NCI-H1105 treated with DMSO at 0.1 percent for 48 hours (cell line): Measurements from ENCODE around the gene TBC1D22A.

ENCODE experiments used
- DNase-seq: peaks from one replicate; lab custom pipeline; 2025; lab: John Stamatoyannopoulos, UW

The TBC1D22A gene

DNA sequence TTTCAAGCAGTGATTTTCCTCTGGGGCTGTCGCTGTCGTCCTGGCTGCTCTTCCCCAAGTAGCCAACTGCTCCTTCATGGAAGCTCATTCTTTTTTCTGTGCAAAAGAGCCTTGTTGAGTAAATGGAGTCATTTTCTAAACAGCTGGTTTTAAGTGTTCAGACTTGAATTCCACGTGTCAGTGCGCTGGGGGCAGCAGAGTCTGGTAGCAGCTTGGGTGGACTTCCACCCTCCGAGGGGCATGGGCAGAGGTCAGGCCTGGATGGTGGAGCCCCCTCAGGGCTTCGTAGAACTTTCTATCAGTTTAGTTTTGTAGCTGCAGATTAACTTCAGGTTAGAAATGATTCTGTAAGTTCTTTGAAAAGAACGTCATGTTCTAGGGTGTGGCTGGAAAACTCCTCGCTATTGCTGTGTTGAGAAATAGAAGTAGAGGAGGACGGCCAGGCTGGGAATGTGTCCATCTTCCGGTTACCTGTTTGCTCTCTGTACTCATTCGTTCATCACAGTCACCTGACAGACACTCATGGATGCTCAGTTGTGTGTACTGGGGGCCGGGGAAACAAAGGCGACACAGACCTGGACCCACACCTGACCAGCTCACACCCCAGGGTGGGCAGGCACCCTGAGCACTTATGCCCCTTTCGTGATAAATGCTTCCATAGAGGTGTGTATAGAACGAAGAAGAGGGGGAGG is 270.7 kb downstream of the TBC1D22A start:
- no peak for DNase-seq

DNA sequence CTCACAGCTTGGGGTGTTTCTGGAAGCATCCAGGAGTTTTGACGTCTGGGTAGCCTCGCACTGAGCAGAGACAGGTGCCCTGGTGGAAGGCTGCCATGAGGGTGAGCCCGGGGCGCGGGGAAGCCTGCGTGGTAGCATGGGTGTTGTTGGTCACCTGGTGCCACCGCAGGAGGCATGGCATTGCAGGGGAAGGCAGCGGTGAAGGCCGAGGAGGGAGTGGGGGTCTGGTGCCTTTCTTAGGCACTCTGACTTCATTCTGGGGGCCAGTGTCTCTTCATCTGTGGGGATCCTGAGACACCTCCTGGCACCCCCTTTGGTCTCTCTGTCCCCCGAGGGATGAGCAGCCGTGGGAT is 271.2 kb downstream of the TBC1D22A start:
- no peak for DNase-seq

DNA sequence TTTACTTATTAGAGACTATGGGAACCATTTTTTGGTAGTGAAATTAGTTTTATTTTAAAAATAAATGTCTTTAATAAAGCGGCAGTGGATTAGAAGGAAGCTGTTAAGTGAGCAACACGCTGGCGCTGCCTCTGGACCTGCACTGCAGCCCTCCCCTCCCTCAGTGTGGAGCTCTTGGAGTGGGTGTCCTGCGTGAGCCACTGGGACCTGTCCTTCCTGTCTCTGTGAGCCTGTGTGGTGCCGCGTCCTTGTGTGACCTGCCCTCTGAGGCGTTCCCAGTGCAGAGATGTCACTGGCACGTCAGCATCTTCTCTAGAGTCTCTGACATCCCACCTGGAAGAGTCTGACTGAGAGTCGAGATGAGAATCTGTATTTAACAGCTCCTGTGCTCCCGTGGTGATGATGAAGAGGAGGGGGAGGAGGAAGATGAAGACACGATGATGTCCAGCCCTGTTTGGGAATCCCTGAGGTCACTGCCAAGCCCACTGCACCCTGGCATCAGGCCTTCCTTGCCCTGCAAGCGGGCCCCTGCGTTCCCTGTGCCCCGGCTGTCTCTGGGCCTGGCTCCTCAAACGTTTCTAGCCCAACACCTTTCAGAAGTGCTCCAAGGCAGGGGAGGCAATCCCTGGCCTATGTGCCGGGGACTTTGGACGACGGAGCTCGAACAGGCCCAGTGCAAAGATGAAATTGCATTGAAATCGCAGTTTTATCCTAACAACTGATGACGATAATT is 271.8 kb downstream of the TBC1D22A start:
- no peak for DNase-seq

DNA sequence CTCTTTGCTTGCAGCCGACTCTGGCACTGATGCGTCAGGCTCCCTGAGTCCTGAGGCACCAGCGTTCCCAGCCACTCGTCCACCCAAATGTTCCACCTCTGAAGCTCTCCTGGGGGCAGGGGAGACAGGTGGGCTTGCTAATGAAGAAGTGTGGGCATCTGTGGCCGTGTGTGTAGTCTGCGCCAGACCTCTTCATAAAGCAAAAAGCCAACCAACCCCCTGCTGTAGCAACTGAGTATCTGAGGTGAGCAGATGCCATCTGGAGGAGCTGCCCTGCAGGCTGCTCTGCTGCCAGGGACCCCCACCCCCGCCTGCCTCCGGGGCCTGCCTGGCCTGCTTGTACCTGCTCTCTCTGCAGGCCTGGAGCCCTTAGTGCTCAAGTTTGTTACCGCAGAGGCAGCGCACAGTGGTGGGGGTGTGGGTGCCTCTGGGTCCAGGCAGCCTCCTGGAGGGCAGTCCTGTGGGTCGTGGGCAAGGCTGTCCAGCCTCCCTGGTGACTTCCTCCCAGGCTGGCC is 272.5 kb downstream of the TBC1D22A start:
- DNase-seq: no peak

DNA sequence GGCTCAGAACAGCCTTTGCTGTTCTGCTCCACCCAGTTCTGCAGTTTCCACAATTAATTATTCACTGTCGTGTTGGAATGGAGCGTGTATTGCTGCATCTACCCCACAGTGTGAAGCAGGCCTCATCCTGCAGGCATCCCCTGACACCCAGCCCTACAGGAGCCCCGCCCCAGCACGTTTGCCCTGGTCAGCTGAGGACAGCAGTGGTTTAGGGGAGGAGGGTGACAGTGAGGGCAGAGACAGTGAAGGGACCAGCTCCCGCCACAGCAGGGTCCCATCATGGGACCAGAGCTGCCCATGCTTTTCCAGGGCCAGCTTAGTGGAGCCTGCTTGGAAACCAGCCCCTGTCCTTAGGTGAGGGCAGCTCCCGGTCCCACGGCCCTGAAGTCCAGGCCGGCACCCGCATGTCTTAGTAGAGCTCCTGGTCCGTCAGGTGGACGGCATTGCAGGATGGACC is 273.0 kb downstream of the TBC1D22A start:
- no peak for DNase-seq

DNA sequence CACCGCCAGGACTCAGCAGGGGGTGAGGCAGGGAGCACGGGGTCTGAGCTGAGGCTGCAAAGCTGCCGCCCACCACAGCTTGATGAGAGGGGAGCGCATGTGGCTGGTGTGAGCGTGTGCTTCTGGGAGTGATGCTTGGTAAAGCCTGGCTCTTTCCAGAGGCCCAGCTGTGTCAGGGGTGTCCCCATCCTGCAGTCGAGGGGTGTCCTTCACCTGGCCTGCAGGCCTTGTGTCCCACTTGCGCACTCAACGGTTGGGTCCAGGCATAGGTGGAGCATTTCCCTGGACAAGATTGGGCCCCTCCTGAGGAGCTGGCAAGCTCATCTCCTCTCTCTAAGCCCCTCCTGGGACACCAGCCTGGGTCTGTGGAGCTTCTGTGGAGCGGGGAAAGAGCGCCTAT is 273.9 kb downstream of the TBC1D22A start:
- no peak for DNase-seq

DNA sequence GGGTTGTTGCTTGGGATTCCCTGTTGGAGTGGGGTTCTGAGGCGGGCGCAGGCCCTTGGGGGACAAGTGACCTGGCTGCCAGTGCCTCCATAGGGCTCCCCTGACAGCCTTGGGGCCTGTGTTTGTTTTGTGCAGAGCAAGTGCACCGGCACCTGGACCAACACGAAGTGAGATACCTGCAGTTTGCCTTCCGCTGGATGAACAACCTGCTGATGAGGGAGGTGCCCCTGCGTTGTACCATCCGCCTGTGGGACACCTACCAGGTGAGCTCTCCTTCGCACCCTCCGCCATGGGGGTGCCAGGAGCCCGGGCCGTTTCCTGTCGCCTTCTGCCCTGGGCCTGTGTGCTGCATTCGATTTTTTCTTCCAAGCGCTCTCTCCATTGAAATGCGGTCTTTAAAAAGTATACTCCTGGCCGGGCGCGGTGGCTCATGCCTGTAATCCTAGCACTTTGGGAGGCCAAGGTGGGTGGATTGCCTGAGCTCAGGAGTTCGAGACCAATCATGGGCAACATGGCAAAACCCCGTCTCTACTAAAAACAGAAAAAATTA is 274.6 kb downstream of the TBC1D22A start:
- DNase-seq: no peak

DNA sequence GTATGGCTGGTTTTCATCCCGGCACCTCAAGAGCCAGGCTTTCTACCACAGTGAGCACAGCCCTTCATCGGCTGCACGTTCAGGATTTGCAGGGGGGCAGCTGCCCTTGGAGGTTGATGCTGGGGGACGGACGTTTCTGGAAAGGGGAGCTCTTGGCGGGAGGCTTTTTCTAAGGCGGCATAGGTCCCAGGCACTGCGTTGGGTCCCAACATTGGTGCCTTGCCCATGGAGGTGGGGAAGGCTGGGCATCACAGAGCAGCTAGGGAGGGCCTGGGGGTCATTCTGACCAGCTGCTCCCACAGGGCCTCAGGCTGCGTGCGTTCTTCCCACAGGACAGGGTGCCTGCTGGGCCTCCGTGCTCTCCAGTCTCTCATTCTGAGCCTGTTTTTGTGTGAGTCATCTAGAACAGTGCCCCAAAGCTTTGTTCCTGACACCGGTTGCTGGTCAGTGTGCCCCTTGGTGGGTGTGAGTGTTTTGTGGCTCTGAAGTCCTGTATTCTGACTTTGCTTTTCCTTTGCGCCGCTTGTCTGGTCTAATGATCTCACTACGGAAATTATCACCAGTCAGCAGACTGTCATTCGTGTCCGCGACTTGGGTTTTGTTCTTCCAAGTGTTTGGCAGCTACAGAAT is 275.9 kb downstream of the TBC1D22A start:
- no peak for DNase-seq

DNA sequence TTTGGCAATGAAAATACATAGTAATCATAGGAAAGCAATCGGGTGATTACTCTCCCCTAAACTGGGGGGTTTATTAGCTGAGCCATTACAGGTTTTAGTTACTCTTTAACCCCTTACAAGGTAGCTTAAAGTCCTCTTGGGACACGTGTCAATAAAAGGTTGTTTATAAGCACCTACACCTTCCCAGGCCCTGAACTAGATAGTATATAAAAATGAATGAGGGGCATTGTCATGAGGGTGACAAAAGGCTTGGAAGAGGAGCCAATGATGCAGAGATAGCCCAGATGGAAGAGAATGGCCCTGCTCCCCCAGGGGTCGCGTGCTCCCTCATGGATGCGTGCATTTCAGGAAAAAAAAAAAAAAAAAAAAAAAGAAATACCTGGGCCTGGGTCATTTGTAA is 276.9 kb downstream of the TBC1D22A start:
- no peak for DNase-seq

DNA sequence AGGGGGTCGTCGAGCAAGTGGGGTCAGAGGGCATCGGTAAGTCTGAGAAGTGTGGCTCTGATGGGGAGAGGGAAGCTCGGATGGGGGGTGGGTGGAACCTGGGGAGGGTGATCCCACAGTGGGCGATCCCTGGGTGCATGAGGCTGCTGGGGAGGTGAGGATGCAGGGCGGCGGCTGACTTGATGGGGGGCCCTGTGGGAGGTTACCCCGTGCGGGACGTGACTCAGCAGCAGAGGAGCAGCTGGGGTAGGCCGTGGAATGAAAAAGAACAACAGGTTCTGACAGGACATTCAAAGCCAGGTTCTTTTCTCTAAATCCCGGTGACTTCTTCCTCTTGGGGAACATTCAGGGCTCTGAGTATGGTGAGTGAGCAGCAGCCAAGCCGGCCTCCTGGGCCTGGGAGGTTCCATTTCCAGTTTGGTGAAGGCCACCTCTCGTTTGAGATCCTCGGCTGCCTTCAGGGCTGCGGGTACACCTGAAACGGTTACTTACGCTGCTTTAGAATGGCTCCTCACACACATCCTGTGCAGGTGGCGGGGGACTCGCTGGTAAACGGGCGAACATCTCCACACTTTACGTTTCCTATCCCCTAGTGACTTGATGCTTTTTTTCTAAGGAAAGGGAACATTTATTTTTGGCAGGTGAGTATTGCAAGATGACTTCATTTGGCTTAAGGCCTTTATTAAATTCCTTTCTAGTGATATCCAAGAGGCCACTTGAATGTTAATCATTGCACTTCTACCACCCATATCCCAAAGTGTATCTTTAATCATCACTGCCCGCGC is 278.2 kb downstream of the TBC1D22A start:
- no peak for DNase-seq

DNA sequence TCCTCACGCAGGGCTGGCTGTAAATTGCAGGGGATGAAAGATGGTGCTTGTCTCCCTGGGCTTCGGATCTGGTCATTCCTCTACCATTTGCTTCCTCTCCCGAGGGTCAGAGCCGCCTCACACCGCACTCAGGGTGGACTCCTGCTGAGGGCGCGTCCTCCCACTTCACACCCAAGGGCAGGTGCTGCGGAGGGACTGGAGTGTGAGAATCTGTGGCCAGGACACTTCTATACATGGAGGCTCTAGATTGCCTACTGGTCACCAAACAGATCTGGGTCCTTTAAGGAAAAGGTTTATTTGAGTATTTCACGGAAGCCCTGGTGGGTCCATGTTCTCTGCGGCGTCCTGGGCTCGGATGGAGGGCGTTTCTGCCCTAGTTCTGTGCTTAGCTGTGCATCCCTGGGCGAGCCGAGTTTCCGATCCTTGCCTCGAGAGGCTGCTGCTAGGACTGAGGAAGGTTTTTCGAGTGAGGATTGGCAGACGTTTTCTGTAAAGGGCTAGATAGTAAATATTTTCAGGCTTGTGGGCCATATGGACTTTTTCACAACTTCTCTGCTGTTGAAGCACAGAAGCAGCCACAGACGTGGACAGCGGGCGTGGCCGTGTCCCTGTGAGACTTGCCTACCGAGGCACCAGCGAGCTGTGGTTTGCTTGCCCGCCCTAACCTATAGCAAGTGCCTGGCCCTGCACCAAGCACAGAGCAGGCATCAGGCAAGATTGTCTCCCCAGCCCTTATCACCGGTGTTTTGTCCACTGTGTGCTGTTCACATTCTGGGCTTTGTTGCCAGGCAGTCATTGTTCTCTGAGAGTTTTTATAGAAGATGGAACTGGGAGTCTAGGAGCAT is 279.0 kb downstream of the TBC1D22A start:
- no peak for DNase-seq

DNA sequence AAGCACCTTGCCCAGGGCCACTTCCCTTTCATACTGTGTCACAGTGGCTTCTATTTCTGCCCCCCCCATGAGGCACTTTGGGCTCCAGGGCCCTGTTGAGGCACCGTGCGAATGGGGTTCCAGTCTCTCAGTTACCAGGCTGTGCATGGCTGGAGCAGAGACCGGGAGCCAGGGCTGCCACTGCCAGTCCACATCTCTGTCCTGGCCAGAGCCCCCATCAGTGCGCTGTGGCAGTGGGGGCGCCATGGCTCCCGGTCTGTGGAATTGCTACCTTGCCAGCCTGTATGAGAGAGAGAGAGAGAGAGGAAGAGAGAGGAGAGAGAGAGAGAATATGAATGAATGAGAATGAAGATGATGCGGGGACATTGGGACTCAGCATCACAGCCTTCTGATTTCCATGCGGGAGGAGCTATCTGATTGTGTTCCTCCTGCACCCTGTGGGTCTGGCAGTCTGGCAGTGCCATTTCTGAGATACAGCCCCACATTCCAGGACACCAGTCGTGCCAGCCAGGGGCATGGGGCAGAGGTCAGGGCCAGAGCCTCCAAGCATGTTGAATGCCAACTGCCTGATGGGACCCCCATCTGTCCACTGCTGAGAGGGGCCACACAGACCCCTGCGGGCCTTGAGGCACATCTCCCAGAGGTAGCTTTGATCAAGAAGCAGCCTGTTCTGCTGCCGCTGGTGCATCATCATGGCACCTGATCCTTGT is 279.8 kb downstream of the TBC1D22A start:
- DNase-seq: no peak

DNA sequence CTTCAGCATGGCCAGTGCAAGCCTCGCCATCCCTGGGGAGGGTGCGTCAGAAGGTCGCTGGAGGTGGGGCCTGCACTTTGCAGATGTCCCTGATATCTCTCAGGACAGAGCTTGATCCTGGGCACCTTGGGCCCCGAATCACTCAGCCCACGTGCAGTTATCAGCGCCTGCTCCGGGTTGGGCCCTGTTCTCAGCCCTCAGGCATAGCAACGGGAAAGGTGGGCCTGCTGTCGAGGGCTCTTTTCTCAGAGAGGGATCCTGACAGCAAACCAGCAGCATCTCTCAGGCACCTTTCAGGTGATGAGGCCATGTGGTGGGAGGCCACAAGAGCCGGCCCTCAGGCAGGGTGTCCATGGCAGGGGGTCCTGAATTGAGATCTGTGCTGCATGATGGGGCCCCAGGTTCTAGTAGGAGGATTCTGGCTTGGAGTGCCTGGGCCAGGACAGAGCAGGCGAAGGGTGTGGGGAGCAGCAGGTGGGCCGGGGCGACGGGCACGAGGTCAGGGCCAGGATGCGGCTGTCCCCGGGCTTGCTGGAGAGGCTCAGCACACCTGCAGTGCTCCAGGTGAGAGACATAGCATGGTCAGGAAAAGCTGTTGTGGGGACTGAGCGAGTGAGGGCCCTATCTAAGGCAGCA is 280.5 kb downstream of the TBC1D22A start:
- no peak for DNase-seq

DNA sequence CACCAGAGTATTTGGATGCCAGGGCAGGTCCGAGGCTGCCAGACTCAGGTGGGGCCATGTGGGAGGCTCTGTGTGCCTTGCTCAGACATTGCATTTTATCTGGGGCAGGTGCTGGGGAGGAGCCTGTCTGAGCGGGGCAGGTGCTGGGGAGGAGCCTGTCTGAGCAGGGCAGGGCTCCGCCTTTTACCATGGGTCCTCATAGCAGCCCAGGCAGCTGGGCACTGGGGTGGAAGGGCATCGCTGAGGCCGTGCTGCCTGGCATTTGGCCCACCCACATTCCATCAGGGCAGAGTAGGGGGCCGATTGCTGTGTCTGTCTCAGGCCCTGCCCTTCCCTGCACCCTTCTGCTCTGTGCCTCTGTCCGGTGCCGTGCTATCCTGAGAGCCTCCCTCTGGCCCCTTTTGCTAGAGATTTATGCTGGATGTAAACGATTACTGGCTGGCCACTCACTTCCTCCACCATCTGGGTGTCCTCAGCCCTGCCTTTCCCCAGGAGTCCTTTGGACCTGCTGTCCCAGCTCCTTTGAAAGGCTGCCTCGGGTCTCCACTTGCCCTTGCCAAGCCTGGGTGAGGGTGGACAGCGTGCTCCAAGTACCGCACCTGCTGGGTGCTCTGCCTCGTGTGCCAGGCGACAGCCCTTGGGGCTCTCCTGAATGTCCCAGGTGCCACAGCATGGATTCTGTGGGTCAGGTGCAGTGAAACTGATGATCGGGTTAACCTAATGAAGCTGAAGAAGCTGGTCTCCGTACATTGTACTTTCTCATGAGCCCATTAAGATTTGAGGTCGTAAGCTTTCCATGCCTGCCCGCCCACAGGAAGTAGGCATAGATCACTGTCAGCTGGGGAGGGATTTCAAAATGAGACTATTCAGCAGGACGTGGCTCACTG is 281.6 kb downstream of the TBC1D22A start:
- DNase-seq: peak; percentile 90

DNA sequence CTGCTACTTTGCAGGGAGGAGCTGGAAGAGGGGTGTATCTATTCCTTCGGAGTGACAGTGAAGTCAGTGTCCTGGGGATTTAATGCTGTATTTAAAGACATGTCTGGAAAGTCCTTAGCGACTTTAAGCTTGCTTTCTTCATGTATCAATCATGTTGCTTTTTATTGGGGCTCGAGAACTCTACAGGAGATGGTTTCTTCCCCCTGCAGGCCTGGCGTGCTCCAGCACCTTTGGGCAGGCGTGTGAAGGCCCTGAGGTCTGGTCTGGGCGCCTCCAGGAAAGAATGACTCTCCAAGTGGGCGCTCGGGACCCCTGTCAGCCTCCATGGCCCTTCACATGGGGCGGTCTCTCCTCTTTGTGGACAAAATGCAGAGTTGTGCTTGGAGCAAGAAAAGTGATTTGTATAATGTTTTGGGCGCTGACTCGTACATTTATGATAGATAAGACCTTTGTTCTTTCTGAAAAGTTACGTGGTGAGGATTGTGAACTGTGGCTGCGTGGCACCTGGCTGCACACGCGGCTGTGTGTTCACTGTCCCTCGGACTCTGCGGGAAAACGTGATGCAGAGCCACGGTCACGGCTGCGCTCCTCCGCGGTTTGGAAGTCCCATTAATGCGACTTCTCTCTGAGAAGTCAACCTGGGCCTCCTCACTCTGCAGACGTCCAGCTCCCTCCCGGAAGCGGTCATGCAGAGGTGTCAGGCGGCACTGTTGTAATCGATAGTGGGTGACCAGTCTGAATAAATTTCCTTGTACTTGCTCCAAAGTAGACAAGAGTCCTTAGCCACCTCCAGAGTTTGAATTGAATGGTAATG is 282.5 kb downstream of the TBC1D22A start:
- DNase-seq: no peak

DNA sequence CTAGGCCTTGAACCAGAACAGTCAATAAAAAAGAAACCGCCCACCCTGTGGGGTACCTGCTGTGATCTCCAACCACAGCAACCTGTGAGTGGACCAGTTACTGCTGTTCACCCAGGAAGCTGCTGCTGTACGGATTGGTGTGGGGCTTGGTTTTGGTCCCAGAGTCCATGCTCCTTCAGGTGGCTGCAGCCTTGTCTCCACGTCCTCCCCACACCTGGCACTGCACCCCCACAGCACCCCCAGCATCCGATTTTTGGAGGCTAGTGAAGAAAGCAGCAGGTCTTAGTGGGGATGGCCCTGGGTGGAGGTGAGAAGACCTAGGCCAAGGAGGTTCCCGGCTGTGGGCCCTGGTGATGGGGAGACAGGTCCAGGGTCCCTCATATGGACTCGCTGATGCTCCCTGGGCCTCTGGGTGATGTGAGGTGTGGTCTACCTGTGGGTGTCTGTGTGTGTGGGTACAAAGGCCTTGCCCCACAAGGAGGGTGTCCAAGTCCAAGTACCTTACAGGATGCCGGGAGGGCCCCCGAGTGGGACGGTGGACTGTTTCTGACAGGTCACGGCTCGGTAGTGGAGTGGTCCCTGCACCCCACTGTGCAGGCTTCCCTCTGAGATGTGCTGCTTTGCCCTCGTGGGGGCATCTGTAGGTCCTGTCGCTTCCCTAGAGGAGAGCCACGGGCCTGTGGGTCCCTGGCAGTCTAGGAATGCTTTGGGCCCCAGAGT is 283.4 kb downstream of the TBC1D22A start:
- DNase-seq: no peak

DNA sequence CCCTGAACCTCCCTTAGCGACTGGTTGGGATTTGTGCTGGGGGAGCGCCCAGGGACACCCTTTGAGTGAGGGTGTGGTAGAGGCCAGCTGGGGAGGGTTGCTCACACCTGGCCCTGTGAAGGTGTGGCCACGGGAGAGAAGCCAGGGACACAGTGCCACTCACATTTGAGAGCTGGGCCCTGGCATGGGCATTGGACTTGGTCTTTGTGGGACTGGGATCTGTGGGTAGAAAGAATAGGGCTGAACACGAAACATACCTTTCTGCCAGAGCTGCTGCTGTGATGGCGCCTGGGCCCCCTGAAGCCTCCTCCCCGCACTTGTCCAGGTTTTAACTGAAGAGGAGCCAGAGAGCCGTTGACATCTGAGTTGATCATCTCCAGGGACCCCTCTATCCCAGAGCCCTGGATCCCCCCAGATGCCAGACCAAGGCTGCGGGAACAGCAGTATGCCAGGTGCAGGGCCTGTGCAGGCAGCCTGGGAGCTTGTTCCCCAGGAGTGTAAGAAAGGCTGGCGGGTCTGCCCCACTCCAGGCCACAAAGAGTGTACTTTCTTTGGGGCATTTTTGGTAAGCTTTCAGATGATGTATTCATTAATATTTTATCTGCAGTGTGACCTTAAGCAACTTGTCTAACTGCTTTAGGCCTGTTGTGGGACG is 284.1 kb downstream of the TBC1D22A start:
- DNase-seq: no peak
